ENCODE results near the gene COL13A1.

The COL13A1 gene

GRCh38 chr10:69848454-69848853 lies 46.7 kb downstream of the COL13A1 start:
- DNase-seq = no peak

- DNase-seq = no peak
Observed at GRCh38 chr10:69849825-69850224, 48.1 kb downstream of the COL13A1 start.

GRCh38 chr10:69850440-69850839 lies 48.7 kb downstream of the COL13A1 start:
- no peak for DNase-seq

- no peak for DNase-seq
Observed at GRCh38 chr10:69851306-69851705, 49.6 kb downstream of the COL13A1 start.

- DNase-seq = no peak
Observed at GRCh38 chr10:69853064-69853463, 51.4 kb downstream of the COL13A1 start.

GRCh38 chr10:69854511-69855345 lies 53.0 kb downstream of the COL13A1 start:
- no peak for DNase-seq

GRCh38 chr10:69855346-69856111 lies 53.8 kb downstream of the COL13A1 start:
- no peak for DNase-seq

GRCh38 chr10:69856601-69857166 lies 55.0 kb downstream of the COL13A1 start:
- DNase-seq = no peak

- no peak for DNase-seq
Observed at GRCh38 chr10:69858201-69858600, 56.5 kb downstream of the COL13A1 start.

GRCh38 chr10:69860271-69860670 lies 58.6 kb downstream of the COL13A1 start:
- no peak for DNase-seq

GRCh38 chr10:69861251-69862240 lies 59.8 kb downstream of the COL13A1 start:
- no peak for DNase-seq

GRCh38 chr10:69862882-69863530 lies 61.3 kb downstream of the COL13A1 start:
- DNase-seq = no peak

GRCh38 chr10:69863580-69863979 lies 61.9 kb downstream of the COL13A1 start:
- no peak for DNase-seq

- DNase-seq = no peak
Observed at GRCh38 chr10:69864321-69864720, 62.6 kb downstream of the COL13A1 start.

- no peak for DNase-seq
Observed at GRCh38 chr10:69865450-69865849, 63.7 kb downstream of the COL13A1 start.

GRCh38 chr10:69866246-69866687 lies 64.6 kb downstream of the COL13A1 start:
- no peak for DNase-seq

GRCh38 chr10:69866688-69867461 lies 65.2 kb downstream of the COL13A1 start:
- DNase-seq = no peak

GRCh38 chr10:69867699-69868558 lies 66.2 kb downstream of the COL13A1 start:
- no peak for DNase-seq

GRCh38 chr10:69868821-69869220 lies 67.1 kb downstream of the COL13A1 start:
- DNase-seq = no peak

Data from NCI-H2107 (cell line).